Measurements from ENCODE around the gene GFM1.

- TF ChIP-seq, protein P1, sequence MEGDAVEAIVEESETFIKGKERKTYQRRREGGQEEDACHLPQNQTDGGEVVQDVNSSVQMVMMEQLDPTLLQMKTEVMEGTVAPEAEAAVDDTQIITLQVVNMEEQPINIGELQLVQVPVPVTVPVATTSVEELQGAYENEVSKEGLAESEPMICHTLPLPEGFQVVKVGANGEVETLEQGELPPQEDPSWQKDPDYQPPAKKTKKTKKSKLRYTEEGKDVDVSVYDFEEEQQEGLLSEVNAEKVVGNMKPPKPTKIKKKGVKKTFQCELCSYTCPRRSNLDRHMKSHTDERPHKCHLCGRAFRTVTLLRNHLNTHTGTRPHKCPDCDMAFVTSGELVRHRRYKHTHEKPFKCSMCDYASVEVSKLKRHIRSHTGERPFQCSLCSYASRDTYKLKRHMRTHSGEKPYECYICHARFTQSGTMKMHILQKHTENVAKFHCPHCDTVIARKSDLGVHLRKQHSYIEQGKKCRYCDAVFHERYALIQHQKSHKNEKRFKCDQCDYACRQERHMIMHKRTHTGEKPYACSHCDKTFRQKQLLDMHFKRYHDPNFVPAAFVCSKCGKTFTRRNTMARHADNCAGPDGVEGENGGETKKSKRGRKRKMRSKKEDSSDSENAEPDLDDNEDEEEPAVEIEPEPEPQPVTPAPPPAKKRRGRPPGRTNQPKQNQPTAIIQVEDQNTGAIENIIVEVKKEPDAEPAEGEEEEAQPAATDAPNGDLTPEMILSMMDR (IDR thresholded peaks at IDR 0.05) = peak; percentile 66 to 92 (median 78)
- peak in 1 of 4 donors; percentile 31 for TF ChIP-seq EP300 (IDR thresholded peaks at IDR 0.05)
- peak in 3 of 4 donors; percentile 26 to 77 (median 72) for TF ChIP-seq POLR2A (IDR thresholded peaks at IDR 0.05)
Observed at GRCh38 chr3:158644345-158644908, at the start of gene GFM1.
